Osteoblast (primary cell): ENCODE measurements around the gene NOSIP. TPM values are rescaled to one million over a fixed set of nuclear protein-coding genes. Genes with fewer than 3 reads are reported as not detected.

Experiments
- DNase-seq: peaks from one replicate; pipeline ENCODE4 v3.0.0; 2011; ENCODE audit warnings: low spot score, mixed read lengths; ENCODE audit not compliant: insufficient read length; ENCODE audit errors: missing footprints
- H2AFZ ChIP-seq: 2 replicates; pipeline ENCODE4 v1.6.0; 2011; ENCODE audit warnings: mild to moderate bottlenecking, low read length
- H3K27ac ChIP-seq: 2 replicates; pipeline ENCODE4 v1.5.1; 2011; ENCODE audit warnings: mild to moderate bottlenecking, low read depth, low read length, moderate library complexity
- H3K27me3 ChIP-seq: 2 replicates; pipeline ENCODE4 v1.6.0; 2012; ENCODE audit warnings: mild to moderate bottlenecking, control low read depth, inconsistent platforms, low read length, moderate library complexity; ENCODE audit not compliant: insufficient read depth
- H3K36me3 ChIP-seq: 2 replicates; pipeline ENCODE4 v1.5.1; 2011; ENCODE audit warnings: mild to moderate bottlenecking, low read length, control low read depth, moderate library complexity; ENCODE audit not compliant: insufficient read depth
- H3K4me1 ChIP-seq: 2 replicates; pipeline ENCODE4 v1.5.1; 2011; ENCODE audit warnings: mild to moderate bottlenecking, low read length, control low read depth, moderate library complexity; ENCODE audit not compliant: insufficient read depth
- H3K4me2 ChIP-seq: 2 replicates; pipeline ENCODE4 v1.6.0; 2011; ENCODE audit warnings: mild to moderate bottlenecking, low read length; ENCODE audit not compliant: insufficient read depth
- H3K4me3 ChIP-seq: fragments of 200-600 bp; sonication (generic); 3 replicates; pipeline ENCODE4 v1.5.1; 2012; ENCODE audit warnings: mild to moderate bottlenecking, low read length, inconsistent platforms; ENCODE audit not compliant: insufficient read depth
- H3K79me2 ChIP-seq: 2 replicates; pipeline ENCODE4 v1.6.0; 2012; ENCODE audit warnings: mild to moderate bottlenecking, low read length, control low read depth, inconsistent platforms; ENCODE audit not compliant: insufficient read depth
- H3K9me3 ChIP-seq: 2 replicates; pipeline ENCODE4 v1.5.1; 2011; ENCODE audit warnings: low read depth, low read length, control low read depth
- H4K20me1 ChIP-seq: 2 replicates; pipeline ENCODE4 v1.6.0; 2012; ENCODE audit warnings: mild to moderate bottlenecking, low read length, control low read depth; ENCODE audit not compliant: insufficient read depth
- CTCF ChIP-seq: IDR thresholded peaks from 2 replicates; pipeline ENCODE4 v1.5.1; 2011; ENCODE audit warnings: mild to moderate bottlenecking, low read depth, low read length, moderate library complexity; ENCODE audit errors: extremely low read depth
- total RNA-seq: library from RNA; depleted of rRNA; stranded (reverse); fragments of >200 nt; gene quantifications from 2 replicates; pipeline ENCODE4 v1.2.3, GENCODE V29; 2012

Gene NOSIP
- total RNA-seq, 1 donor: 68.0 TPM

- H3K4me1 ChIP-seq: peaks cover 22% of the 10 kb centered on the region
- H3K27ac ChIP-seq: peak overlapping the region; percentile 70
- H2AFZ ChIP-seq: peak overlapping the region; percentile 94
- no peaks in the 10 kb centered on the region for H3K27me3 ChIP-seq
- H3K79me2 ChIP-seq: peaks cover 31% of the 10 kb centered on the region
- H3K4me2 ChIP-seq: peak overlapping the region; percentile 99
- peaks cover 11% of the 10 kb centered on the region for H3K36me3 ChIP-seq
- TF ChIP-seq CTCF: no peak
- no peaks in the 10 kb centered on the region for H3K9me3 ChIP-seq
- H4K20me1 ChIP-seq: peaks cover 21% of the 10 kb centered on the region
- peak overlapping the region; percentile 87 for H3K4me3 ChIP-seq
- DNase-seq: peak; percentile 97
Observed at GRCh38 chr19:49590071-49590970, 10.0 kb upstream of the NOSIP start.

GRCh38 chr19:49589502-49589905, 9.1 kb upstream of the NOSIP start:
- H2AFZ ChIP-seq: no peak overlapping the region
- H3K27me3 ChIP-seq: no peaks in the 10 kb centered on the region
- H3K4me3 ChIP-seq: no peak overlapping the region
- H3K4me2 ChIP-seq: no peak overlapping the region
- H3K36me3 ChIP-seq: peaks cover 8% of the 10 kb centered on the region
- peaks cover 27% of the 10 kb centered on the region for H3K79me2 ChIP-seq
- peak; percentile 42 for DNase-seq
- H3K9me3 ChIP-seq: no peaks in the 10 kb centered on the region
- H4K20me1 ChIP-seq: peaks cover 19% of the 10 kb centered on the region
- TF ChIP-seq CTCF: no peak
- no peak overlapping the region for H3K27ac ChIP-seq
- peaks cover 22% of the 10 kb centered on the region for H3K4me1 ChIP-seq

GRCh38 chr19:49588365-49589122, 8.2 kb upstream of the NOSIP start:
- Histone ChIP-seq H3K4me3 (no peak overlapping the region), H4K20me1 (peaks cover 9% of the 10 kb centered on the region), H3K4me2 (no peak overlapping the region), H3K27ac (no peak overlapping the region), H2AFZ (no peak overlapping the region), H3K79me2 (peaks cover 18% of the 10 kb centered on the region), H3K4me1 (peaks cover 18% of the 10 kb centered on the region), H3K27me3 (no peaks in the 10 kb centered on the region), H3K36me3 (peaks cover under 1% of the 10 kb centered on the region), H3K9me3 (no peaks in the 10 kb centered on the region)
- TF ChIP-seq CTCF: no peak
- DNase-seq: peak; percentile 25

- Histone ChIP-seq H3K79me2 (peaks cover 6% of the 10 kb centered on the region), H3K9me3 (no peaks in the 10 kb centered on the region), H3K4me3 (no peak overlapping the region), H2AFZ (no peak overlapping the region), H3K27ac (no peak overlapping the region), H3K4me2 (no peak overlapping the region), H3K4me1 (peaks cover 8% of the 10 kb centered on the region), H4K20me1 (peaks cover 3% of the 10 kb centered on the region), H3K36me3 (no peaks in the 10 kb centered on the region), H3K27me3 (no peaks in the 10 kb centered on the region)
- TF ChIP-seq CTCF: no peak
- DNase-seq: no peak
Observed at GRCh38 chr19:49587227-49587626, 6.9 kb upstream of the NOSIP start.
